HepG2 (cell line): Measurements from ENCODE around the gene TF. TPM values are rescaled to one million over a fixed set of nuclear protein-coding genes. Genes with fewer than 3 reads are reported as not detected.

Experiments used
- ADNP ChIP-seq: sonication (generic); formaldehyde crosslinking; IDR thresholded peaks from 2 replicates; pipeline ENCODE4 v1.4.0; 2020; ENCODE audit warnings: missing genetic modification reagents
- AGO2 ChIP-seq: fragments of 200-400 bp; formaldehyde crosslinking; optimal IDR thresholded peaks from 2 replicates; pipeline ENCODE3; 2017; ENCODE audit warnings: mild to moderate bottlenecking, low read depth, low read length, moderate library complexity
- ESRRA ChIP-seq: sonication (generic); formaldehyde crosslinking; IDR thresholded peaks from 2 replicates; pipeline ENCODE4 v1.5.1; 2020; ENCODE audit warnings: mild to moderate bottlenecking, low read depth, missing genetic modification reagents
- GZF1 ChIP-seq: sonication (generic); formaldehyde crosslinking; IDR thresholded peaks from 2 replicates; pipeline ENCODE4 v1.5.1; 2020; ENCODE audit warnings: mild to moderate bottlenecking, missing genetic modification reagents
- HMGXB3 ChIP-seq: sonication (generic); formaldehyde crosslinking; IDR thresholded peaks from 2 replicates; pipeline ENCODE4 v1.4.0; 2020; ENCODE audit warnings: missing genetic modification reagents, borderline replicate concordance
- JARID2 ChIP-seq: sonication (generic); formaldehyde crosslinking; IDR thresholded peaks from 2 replicates; pipeline ENCODE4 v1.8.1; 2023; ENCODE audit warnings: missing genetic modification reagents, inconsistent platforms; ENCODE audit not compliant: insufficient replicate concordance
- KDM1A ChIP-seq: IDR thresholded peaks from 2 replicates; pipeline ENCODE4 v1.6.1; 2016; ENCODE audit warnings: missing compliant biosample characterization
- NCOA1 ChIP-seq: sonication (generic); formaldehyde crosslinking; IDR thresholded peaks from 2 replicates; pipeline ENCODE4 v1.9.0; 2021; ENCODE audit warnings: missing genetic modification reagents
- NCOR1 ChIP-seq: fragments of 200-600 bp; sonication (generic); IDR thresholded peaks from 2 replicates; pipeline ENCODE4 v1.7.0; 2017; ENCODE audit warnings: antibody characterized with exemption, low read length, borderline replicate concordance
- ONECUT2 ChIP-seq: sonication (generic); formaldehyde crosslinking; IDR thresholded peaks from 2 replicates; pipeline ENCODE4 v1.4.0; 2020; ENCODE audit warnings: missing genetic modification reagents
- RARA ChIP-seq: IDR thresholded peaks from 2 replicates; pipeline ENCODE4 v1.6.1; 2016; ENCODE audit warnings: missing genetic modification reagents, missing compliant biosample characterization
- RBM39 ChIP-seq: fragments of 200-400 bp; formaldehyde crosslinking; IDR thresholded peaks from one replicate; pipeline ENCODE4 v1.6.1; 2018; ENCODE audit warnings: antibody characterized with exemption, mild to moderate bottlenecking, low read depth, low read length; ENCODE audit not compliant: poor library complexity, severe bottlenecking
- SKI ChIP-seq: fragments of 450-650 bp; IDR thresholded peaks from one replicate; pipeline ENCODE4 v1.6.1; 2018; ENCODE audit warnings: mild to moderate bottlenecking; ENCODE audit not compliant: partially characterized antibody
- SPEN ChIP-seq: sonication (generic); formaldehyde crosslinking; IDR thresholded peaks from 2 replicates; pipeline ENCODE4 v1.5.1; 2020; ENCODE audit warnings: low read depth, mild to moderate bottlenecking, missing genetic modification reagents
- ZFP91 ChIP-seq: sonication (generic); formaldehyde crosslinking; IDR thresholded peaks from 2 replicates; pipeline ENCODE4 v1.9.0; 2022; ENCODE audit warnings: missing genetic modification reagents, mild to moderate bottlenecking, borderline replicate concordance
- ZNF207 ChIP-seq: fragments of 450-650 bp; IDR thresholded peaks from 2 replicates; pipeline ENCODE4 v1.6.1; 2016; ENCODE audit warnings: antibody characterized with exemption, borderline replicate concordance
- ZNF296 ChIP-seq: sonication (generic); formaldehyde crosslinking; conservative IDR thresholded peaks from 2 replicates; pipeline ENCODE4 v1.5.0; 2020; ENCODE audit warnings: mild to moderate bottlenecking, missing genetic modification reagents
- ZNF441 ChIP-seq: sonication (generic); formaldehyde crosslinking; IDR thresholded peaks from 2 replicates; pipeline ENCODE4 v1.7.0; 2021; ENCODE audit warnings: missing genetic modification reagents, borderline replicate concordance
- ZNF670 ChIP-seq: sonication (generic); formaldehyde crosslinking; IDR thresholded peaks from 2 replicates; pipeline ENCODE4 v1.8.0; 2022; ENCODE audit warnings: mild to moderate bottlenecking, missing genetic modification reagents, borderline replicate concordance
- ZNF883 ChIP-seq: sonication (generic); formaldehyde crosslinking; IDR thresholded peaks from 2 replicates; pipeline ENCODE4 v1.5.1; 2020; ENCODE audit warnings: mild to moderate bottlenecking, missing genetic modification reagents; ENCODE audit errors: not compliant biosample characterization
- ZZZ3 ChIP-seq: sonication (generic); formaldehyde crosslinking; IDR thresholded peaks from 2 replicates; pipeline ENCODE4 v1.4.0; 2020; ENCODE audit warnings: missing genetic modification reagents, mild to moderate bottlenecking, borderline replicate concordance
- polyA plus RNA-seq, 8 experiments: library from polyadenylated mRNA; depleted of rRNA in 3 of 8; stranded (reverse) in 7 of 8; unstranded in 1 of 8; fragments of >200 nt; fragmentation: Illumina TruSeq in 4 of 8; extraction: Trizol in 4 of 8; gene quantifications; 2 replicates each; pipeline versions ENCODE4 v1.2.1 to v1.2.3, GENCODE V29; 2011 to 2016; ENCODE audit warnings: low read depth in 4 of 8, missing spikeins in 1 of 8, mixed read lengths in 1 of 8; ENCODE audit not compliant: insufficient read depth in 1 of 8
- total RNA-seq, 5 experiments: library from RNA; depleted of rRNA; stranded (reverse); fragments of >200 nt; fragmentation: Illumina TruSeq; extraction: Trizol; gene quantifications; 2 replicates each; pipeline ENCODE4 v1.2.3, GENCODE V29; 2016; ENCODE audit warnings: low read depth in 1 of 5
- TF ChIP-seq, protein P1 (sequence below): sonication (generic); formaldehyde crosslinking; IDR thresholded peaks from 2 replicates; pipeline ENCODE4 v1.8.1; 2023; ENCODE audit warnings: missing genetic modification reagents, mild to moderate bottlenecking, borderline replicate concordance
- TF ChIP-seq, protein P2 (sequence below): sonication (generic); formaldehyde crosslinking; IDR thresholded peaks from 2 replicates; pipeline ENCODE4 v1.8.0; 2022; ENCODE audit warnings: mild to moderate bottlenecking, missing genetic modification reagents, moderate library complexity

TF gene
- total and polyA plus RNA-seq, 2 of the 13 experiments (the other 11 are each of a cell fraction or from before 2014, with no cell fraction given), result 10,074 to 11,821 TPM

GRCh38 chr3:133703915-133704314, 42.3 kb upstream of the TF start (continued):
- TF ChIP-seq ZFP91, result no peak
- 0 out of 2 replicates have a peak, but pooled peaks have one; percentile 29 for TF ChIP-seq HMGXB3 (CRISPR knock-in tag)
- no peak for TF ChIP-seq ZNF883 (CRISPR knock-in tag)
- peak; percentile 35; the same call in 1 of the 2 replicates for TF ChIP-seq ZNF441 (CRISPR knock-in tag)
- no peak for TF ChIP-seq ADNP
- no peak for TF ChIP-seq JARID2 (CRISPR knock-in tag)
- peak; percentile 76 for TF ChIP-seq SKI
- TF ChIP-seq, protein P1, sequence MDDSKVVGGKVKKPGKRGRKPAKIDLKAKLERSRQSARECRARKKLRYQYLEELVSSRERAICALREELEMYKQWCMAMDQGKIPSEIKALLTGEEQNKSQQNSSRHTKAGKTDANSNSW (CRISPR knock-in tag), result no peak
- TF ChIP-seq ZNF670, result peak; percentile 76; the same call in 1 of the 2 replicates
- TF ChIP-seq NCOA1 (CRISPR knock-in tag), result no peak
- TF ChIP-seq ESRRA, result peak; percentile 98
- no peak for TF ChIP-seq GZF1 (CRISPR knock-in tag)
- TF ChIP-seq, protein P2, sequence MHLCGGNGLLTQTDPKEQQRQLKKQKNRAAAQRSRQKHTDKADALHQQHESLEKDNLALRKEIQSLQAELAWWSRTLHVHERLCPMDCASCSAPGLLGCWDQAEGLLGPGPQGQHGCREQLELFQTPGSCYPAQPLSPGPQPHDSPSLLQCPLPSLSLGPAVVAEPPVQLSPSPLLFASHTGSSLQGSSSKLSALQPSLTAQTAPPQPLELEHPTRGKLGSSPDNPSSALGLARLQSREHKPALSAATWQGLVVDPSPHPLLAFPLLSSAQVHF (CRISPR knock-in tag), result no peak
- 0 out of 2 replicates have a peak, but pooled peaks have one; percentile 10 for TF ChIP-seq KDM1A
- peak; percentile 61; the same call in 1 of the 2 replicates for TF ChIP-seq NCOR1
- no peak for TF ChIP-seq ZNF207
- TF ChIP-seq ONECUT2 (CRISPR knock-in tag), result peak; percentile 66
- TF ChIP-seq SPEN, result peak; percentile 28; the same call in 1 of the 2 replicates
- peak; percentile 100 for TF ChIP-seq RARA (CRISPR knock-in tag)
- no peak for TF ChIP-seq ZNF296
- no peak for TF ChIP-seq AGO2
- no peak for TF ChIP-seq RBM39
- 0 out of 2 replicates have a peak, but pooled peaks have one; percentile 48 for TF ChIP-seq ZZZ3 (CRISPR knock-in tag)
